ENCODE data around the gene ZNF783. TPM values are rescaled to one million over a fixed set of nuclear protein-coding genes. Genes with fewer than 3 reads are reported as not detected.

ZNF783 gene
- total and polyA plus RNA-seq, 9 donors = 5.5 to 27.6 (median 17.0) TPM

- 91 to 93% (median 92%) methylated on average over 12 to 15 of the region's 15 CpGs for WGBS, 3 donors
- no peaks in the 10 kb centered on the region for H3K36me3 ChIP-seq
- no peaks in the 10 kb centered on the region for H3K9me3 ChIP-seq
- H3K27ac ChIP-seq = no peak overlapping the region
- H3K4me1 ChIP-seq (ENCODE audit: insufficient read depth) = peaks cover 10% of the 10 kb centered on the region
- DNase-seq = no peak
- no peaks in the 10 kb centered on the region for H3K27me3 ChIP-seq
- TF ChIP-seq POLR2A (IDR thresholded peaks at IDR 0.05) (no peak), CTCF (IDR thresholded peaks at IDR 0.05) (no peak), EP300 (IDR thresholded peaks at IDR 0.05) (no peak)
- intact Hi-C loops (cut with DNase I) = no loop called here
- no peak overlapping the region for H3K4me3 ChIP-seq
Observed at GRCh38 chr7:149293946-149294633, 32.1 kb downstream of the ZNF783 start.

- 94 to 96% (median 95%) methylated on average over 43 to 55 of the region's 55 CpGs for WGBS, 3 donors
- H3K9me3 ChIP-seq = no peaks in the 10 kb centered on the region
- no peak for DNase-seq
Observed at GRCh38 chr7:149294634-149295480, 32.9 kb downstream of the ZNF783 start.

GRCh38 chr7:149295481-149295850 lies 33.5 kb downstream of the ZNF783 start:
- Histone ChIP-seq H3K36me3 (no peaks in the 10 kb centered on the region), H3K27ac (no peak overlapping the region), H3K4me3 (no peak overlapping the region), H3K9me3 (no peaks in the 10 kb centered on the region), H3K4me1 (ENCODE audit: insufficient read depth) (peaks cover 10% of the 10 kb centered on the region), H3K27me3 (no peaks in the 10 kb centered on the region)
- TF ChIP-seq CTCF (IDR thresholded peaks at IDR 0.05) = no peak
- no peak for TF ChIP-seq EP300 (IDR thresholded peaks at IDR 0.05)
- no peak for TF ChIP-seq POLR2A (IDR thresholded peaks at IDR 0.05)
- WGBS, 3 donors = 92 to 93% (median 92%) methylated on average over 6 of the region's 6 CpGs
- intact Hi-C loops (cut with DNase I) = no loop called here
- no peak for DNase-seq

More at GRCh38 chr7:149294634-149295480, 32.9 kb downstream of the ZNF783 start:
- no peak overlapping the region for H3K4me3 ChIP-seq
- intact Hi-C loops (cut with DNase I) = no loop called here
- peaks cover 10% of the 10 kb centered on the region for H3K4me1 ChIP-seq (ENCODE audit: insufficient read depth)
- H3K27ac ChIP-seq = no peak overlapping the region
- no peaks in the 10 kb centered on the region for H3K27me3 ChIP-seq
- no peaks in the 10 kb centered on the region for H3K36me3 ChIP-seq
- TF ChIP-seq POLR2A (IDR thresholded peaks at IDR 0.05) (no peak), EP300 (IDR thresholded peaks at IDR 0.05) (no peak), CTCF (IDR thresholded peaks at IDR 0.05) (no peak)

GRCh38 chr7:149296368-149296767 lies 34.4 kb downstream of the ZNF783 start:
- TF ChIP-seq POLR2A (IDR thresholded peaks at IDR 0.05) = no peak
- no peak for TF ChIP-seq CTCF (IDR thresholded peaks at IDR 0.05)
- TF ChIP-seq EP300 (IDR thresholded peaks at IDR 0.05) = no peak
- no peaks in the 10 kb centered on the region for H3K36me3 ChIP-seq
- H3K4me3 ChIP-seq = no peak overlapping the region
- DNase-seq = no peak
- H3K4me1 ChIP-seq (ENCODE audit: insufficient read depth) = peaks cover 6% of the 10 kb centered on the region
- intact Hi-C loops (cut with DNase I) = no loop called here
- H3K9me3 ChIP-seq = no peaks in the 10 kb centered on the region
- 84 to 97% (median 91%) methylated on average over 4 of the region's 4 CpGs for WGBS, 3 donors
- no peak overlapping the region for H3K27ac ChIP-seq
- H3K27me3 ChIP-seq = no peaks in the 10 kb centered on the region

Data from ovary (tissue), 9 donors.